ENCODE results near the gene TFAP2E.

- no peak for TF ChIP-seq CTCF (IDR thresholded peaks at IDR 0.05)
- TF ChIP-seq ZFX (IDR thresholded peaks at IDR 0.05; ENCODE audit: borderline replicate concordance), result no peak
Measured at GRCh38 chr1:35644204-35644603, 71.1 kb downstream of the TFAP2E start.

All from 22Rv1 (cell line).